Endothelial cell (in vitro differentiated cells): ENCODE results near the gene TRIM47. TPM values are rescaled to one million over a fixed set of nuclear protein-coding genes. Genes with fewer than 3 reads are reported as not detected.

ENCODE experiments used
- DNase-seq: peaks from one replicate; pipeline ENCODE4 v3.0.0; 2021; ENCODE audit warnings: low spot score
- H3K27ac Mint-ChIP-seq: one replicate; pipeline ENCODE4 v1.8.0; 2021; ENCODE audit warnings: mixed read lengths, inconsistent platforms; ENCODE audit not compliant: unreplicated experiment
- H3K27me3 Mint-ChIP-seq: one replicate; pipeline ENCODE4 v1.8.0; 2021; ENCODE audit warnings: mild to moderate bottlenecking, moderate library complexity, mixed read lengths, inconsistent platforms; ENCODE audit not compliant: unreplicated experiment
- H3K36me3 Mint-ChIP-seq: one replicate; pipeline ENCODE4 v1.8.0; 2021; ENCODE audit warnings: mild to moderate bottlenecking, low read depth, mixed read lengths, inconsistent platforms; ENCODE audit not compliant: unreplicated experiment
- H3K4me1 Mint-ChIP-seq: one replicate; pipeline ENCODE4 v1.8.0; 2021; ENCODE audit warnings: mild to moderate bottlenecking, mixed read lengths, inconsistent platforms; ENCODE audit not compliant: unreplicated experiment
- H3K4me3 Mint-ChIP-seq: one replicate; pipeline ENCODE4 v1.8.0; 2021; ENCODE audit warnings: mild to moderate bottlenecking, mixed read lengths, inconsistent platforms; ENCODE audit not compliant: unreplicated experiment
- H3K9me3 Mint-ChIP-seq: one replicate; pipeline ENCODE4 v1.8.0; 2021; ENCODE audit warnings: mixed read lengths, inconsistent platforms; ENCODE audit not compliant: unreplicated experiment
- CTCF ChIP-seq: fragments of 200-600 bp; sonication (generic); IDR thresholded peaks from one replicate; pipeline ENCODE4 v1.5.0; 2021; ENCODE audit warnings: antibody characterized with exemption; ENCODE audit not compliant: unreplicated experiment
- total RNA-seq: library from RNA; stranded (reverse); fragmentation: NEBNext Ultra II Directional; extraction: Animal tissue kit (Norgen Biotek cat#: 25700); gene quantifications from one replicate; pipeline ENCODE4 v1.2.1, GENCODE V29; 2021; ENCODE audit not compliant: unreplicated experiment

TRIM47 gene
- total RNA-seq, 1 donor from 2014 or later = 4.4 TPM

- Mint-ChIP-seq H3K27ac (no peak overlapping the region), H3K4me1 (peaks cover 3% of the 10 kb centered on the region), H3K36me3 (peaks cover 4% of the 10 kb centered on the region), H3K4me3 (no peak overlapping the region), H3K27me3 (peaks cover 3% of the 10 kb centered on the region), H3K9me3 (no peaks in the 10 kb centered on the region)
- no peak for DNase-seq
- TF ChIP-seq CTCF = no peak
These were observed 36.4 kb upstream of the TRIM47 start for GRCh38 chr17:75914643-75915267.

GRCh38 chr17:75913537-75914210 lies 35.3 kb upstream of the TRIM47 start:
- Mint-ChIP-seq H3K36me3 (peaks cover 4% of the 10 kb centered on the region), H3K4me1 (peaks cover 3% of the 10 kb centered on the region), H3K4me3 (no peak overlapping the region), H3K27ac (no peak overlapping the region), H3K27me3 (peaks cover 2% of the 10 kb centered on the region), H3K9me3 (no peaks in the 10 kb centered on the region)
- no peak for TF ChIP-seq CTCF
- DNase-seq = no peak

- H3K4me1 Mint-ChIP-seq = no peaks in the 10 kb centered on the region
- TF ChIP-seq CTCF = no peak
- H3K27ac Mint-ChIP-seq = no peak overlapping the region
- H3K27me3 Mint-ChIP-seq = no peaks in the 10 kb centered on the region
- no peaks in the 10 kb centered on the region for H3K36me3 Mint-ChIP-seq
- H3K9me3 Mint-ChIP-seq = no peaks in the 10 kb centered on the region
- DNase-seq = no peak
- no peak overlapping the region for H3K4me3 Mint-ChIP-seq
These were observed 32.3 kb upstream of the TRIM47 start for GRCh38 chr17:75910699-75911098.

- Mint-ChIP-seq H3K4me1 (no peaks in the 10 kb centered on the region), H3K9me3 (no peaks in the 10 kb centered on the region), H3K36me3 (no peaks in the 10 kb centered on the region), H3K27ac (no peak overlapping the region), H3K27me3 (no peaks in the 10 kb centered on the region), H3K4me3 (no peak overlapping the region)
- no peak for DNase-seq
- TF ChIP-seq CTCF = no peak
These were observed 31.5 kb upstream of the TRIM47 start for GRCh38 chr17:75909812-75910274.
